ENCODE measurements around the gene TRAF2. TPM values are rescaled to one million over a fixed set of nuclear protein-coding genes. Genes with fewer than 3 reads are reported as not detected.

The TRAF2 gene
- polyA plus RNA-seq, 2 of the 4 experiments (the other 2 are of a cell fraction) = 23.8 to 39.5 TPM

- H3K4me3 ChIP-seq = no peak overlapping the region; the same call in 2 of the 3 replicates
- ChIA-PET CTCF (interaction anchor here (0.9 to 14.7 kb wide), 17 partner anchors 9 to 153 kb away, joined by 3 to 139 read pairs (median 7); partner anchors contain the start of gene AJM1), POLR2A (interaction anchor here (1.0 to 6.8 kb wide), 7 partner anchors 9 to 34 kb away, joined by 3 to 108 read pairs (median 4); partner anchors contain the start of gene EDF1)
- H3K9me3 ChIP-seq = no peaks in the 10 kb centered on the region
- ATAC-seq = peak; percentile 7 to 16; a peak in 4 of 6 replicates
- H3K27ac ChIP-seq = peak overlapping the region; percentile 97 to 98
- peak in 1 of 2 experiments; percentile 48 for DNase-seq (ENCODE audit: low read depth in 1 of 2, low spot score in 1 of 2)
- H3K4me1 ChIP-seq = peaks cover 43% of the 10 kb centered on the region
- no peak for FAIRE-seq
- TF ChIP-seq E2F6 (IDR thresholded peaks at IDR 0.05; ENCODE audit: borderline replicate concordance, low read depth) (no peak), TP53 (CRISPR knock-in tag; IDR thresholded peaks at IDR 0.05) (no peak), JUN (IDR thresholded peaks at IDR 0.05) (no peak), ELK1 (IDR thresholded peaks at IDR 0.05; ENCODE audit: low read depth, low read length) (no peak), RFX5 (IDR thresholded peaks at IDR 0.05) (no peak), FOSL2 (IDR thresholded peaks at IDR 0.05) (no peak), FOSL2 (CRISPR knock-in tag; IDR thresholded peaks at IDR 0.05) (no peak), CBX8 (IDR thresholded peaks at IDR 0.05) (no peak), EHF (CRISPR knock-in tag; IDR thresholded peaks at IDR 0.05) (no peak), GATA3 (IDR thresholded peaks at IDR 0.05; ENCODE audit: borderline replicate concordance) (no peak), RNF2 (IDR thresholded peaks at IDR 0.05; ENCODE audit: borderline replicate concordance, low read depth) (no peak), ESRRA (IDR thresholded peaks at IDR 0.05; ENCODE audit: borderline replicate concordance, low read length) (no peak), REST (IDR thresholded peaks at IDR 0.05) (no peak), POLR2A (IDR thresholded peaks at IDR 0.05; ENCODE audit: low read length) (no peak), CEBPB (IDR thresholded peaks at IDR 0.05) (no peak), EHMT2 (IDR thresholded peaks at IDR 0.05; ENCODE audit: low read depth) (no peak), HEYL (CRISPR knock-in tag; IDR thresholded peaks at IDR 0.05) (no peak), JUNB (IDR thresholded peaks at IDR 0.05) (no peak)
- TF ChIP-seq, protein P1, sequence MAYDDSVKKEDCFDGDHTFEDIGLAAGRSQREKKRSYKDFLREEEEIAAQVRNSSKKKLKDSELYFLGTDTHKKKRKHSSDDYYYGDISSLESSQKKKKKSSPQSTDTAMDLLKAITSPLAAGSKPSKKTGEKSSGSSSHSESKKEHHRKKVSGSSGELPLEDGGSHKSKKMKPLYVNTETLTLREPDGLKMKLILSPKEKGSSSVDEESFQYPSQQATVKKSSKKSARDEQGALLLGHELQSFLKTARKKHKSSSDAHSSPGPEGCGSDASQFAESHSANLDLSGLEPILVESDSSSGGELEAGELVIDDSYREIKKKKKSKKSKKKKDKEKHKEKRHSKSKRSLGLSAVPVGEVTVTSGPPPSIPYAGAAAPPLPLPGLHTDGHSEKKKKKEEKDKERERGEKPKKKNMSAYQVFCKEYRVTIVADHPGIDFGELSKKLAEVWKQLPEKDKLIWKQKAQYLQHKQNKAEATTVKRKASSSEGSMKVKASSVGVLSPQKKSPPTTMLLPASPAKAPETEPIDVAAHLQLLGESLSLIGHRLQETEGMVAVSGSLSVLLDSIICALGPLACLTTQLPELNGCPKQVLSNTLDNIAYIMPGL (CRISPR knock-in tag; IDR thresholded peaks at IDR 0.05; ENCODE audit: borderline replicate concordance) = no peak
- TF ChIP-seq, protein P2, sequence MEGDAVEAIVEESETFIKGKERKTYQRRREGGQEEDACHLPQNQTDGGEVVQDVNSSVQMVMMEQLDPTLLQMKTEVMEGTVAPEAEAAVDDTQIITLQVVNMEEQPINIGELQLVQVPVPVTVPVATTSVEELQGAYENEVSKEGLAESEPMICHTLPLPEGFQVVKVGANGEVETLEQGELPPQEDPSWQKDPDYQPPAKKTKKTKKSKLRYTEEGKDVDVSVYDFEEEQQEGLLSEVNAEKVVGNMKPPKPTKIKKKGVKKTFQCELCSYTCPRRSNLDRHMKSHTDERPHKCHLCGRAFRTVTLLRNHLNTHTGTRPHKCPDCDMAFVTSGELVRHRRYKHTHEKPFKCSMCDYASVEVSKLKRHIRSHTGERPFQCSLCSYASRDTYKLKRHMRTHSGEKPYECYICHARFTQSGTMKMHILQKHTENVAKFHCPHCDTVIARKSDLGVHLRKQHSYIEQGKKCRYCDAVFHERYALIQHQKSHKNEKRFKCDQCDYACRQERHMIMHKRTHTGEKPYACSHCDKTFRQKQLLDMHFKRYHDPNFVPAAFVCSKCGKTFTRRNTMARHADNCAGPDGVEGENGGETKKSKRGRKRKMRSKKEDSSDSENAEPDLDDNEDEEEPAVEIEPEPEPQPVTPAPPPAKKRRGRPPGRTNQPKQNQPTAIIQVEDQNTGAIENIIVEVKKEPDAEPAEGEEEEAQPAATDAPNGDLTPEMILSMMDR (IDR thresholded peaks at IDR 0.05) = no peak
- TF ChIP-seq, protein P3, sequence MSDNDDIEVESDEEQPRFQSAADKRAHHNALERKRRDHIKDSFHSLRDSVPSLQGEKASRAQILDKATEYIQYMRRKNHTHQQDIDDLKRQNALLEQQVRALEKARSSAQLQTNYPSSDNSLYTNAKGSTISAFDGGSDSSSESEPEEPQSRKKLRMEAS (IDR thresholded peaks at IDR 0.05) = no peak
- 15% methylated on average over 9 of the region's 9 CpGs for WGBS (ENCODE audit: missing lambda C conversion rate)
- H3K4me2 ChIP-seq = peak overlapping the region; percentile 77
These were observed 4.6 kb upstream of the TRAF2 start for GRCh38 chr9:136881691-136882108.
